ENCODE results near the gene CDKN2B-AS1. TPM values are rescaled to one million over a fixed set of nuclear protein-coding genes. Genes with fewer than 3 reads are reported as not detected.
"Not testable (repeated sequence)": the region's sequence is repeated elsewhere in the genome, so short reads cannot be mapped to it uniquely, and the experiment has no call there.

CDKN2B-AS1 gene
- 2.3 TPM for total RNA-seq
- long read RNA-seq, partial matches to known transcripts = 0 of 3 reads
- long read RNA-seq, other reads (novel, unspliced or antisense) = 3 of 3 reads

- ATAC-seq (peak; percentile 66), DNase-seq (peak; percentile 78)
- Histone ChIP-seq H3K27me3 (peaks cover 29% of the 10 kb centered on the region), H3K4me1 (no peaks in the 10 kb centered on the region), H3K36me3 (no peaks in the 10 kb centered on the region), H3K27ac (peak within 1 kb of the TSS; percentile 89), H3K9me3 (no peaks in the 10 kb centered on the region), H3K4me3 (peak within 1 kb of the TSS; percentile 89)
- intact Hi-C loops (cut with DNase I) = no loop called here
- no peak for TF ChIP-seq CTCF (IDR thresholded peaks at IDR 0.05)
Measured at GRCh38 chr9:21994556-21995005, at the start of gene CDKN2B-AS1. Gene CDKN2B-AS1 (plus strand): TSS chr9:21994791.

- intact Hi-C loops (cut with DNase I) = no loop called here
- TF ChIP-seq CTCF (IDR thresholded peaks at IDR 0.05) = no peak
- H3K9me3 ChIP-seq = no peaks in the 10 kb centered on the region
- no peak for ATAC-seq
- H3K27me3 ChIP-seq = no peaks in the 10 kb centered on the region
- H3K27ac ChIP-seq = no peak overlapping the region
- H3K36me3 ChIP-seq = no peaks in the 10 kb centered on the region
- DNase-seq = no peak
- H3K4me3 ChIP-seq = no peak overlapping the region
- no peaks in the 10 kb centered on the region for H3K4me1 ChIP-seq
Measured at GRCh38 chr9:21945606-21946005, 49.0 kb upstream of the CDKN2B-AS1 start.

GRCh38 chr9:21958833-21959232 lies 35.8 kb upstream of the CDKN2B-AS1 start:
- H3K36me3 ChIP-seq = no peaks in the 10 kb centered on the region
- H3K9me3 ChIP-seq = no peaks in the 10 kb centered on the region
- DNase-seq (peak; percentile 21), ATAC-seq (no peak)
- intact Hi-C loops (cut with DNase I) = no loop called here
- H3K27me3 ChIP-seq = peaks cover 26% of the 10 kb centered on the region
- TF ChIP-seq CTCF (IDR thresholded peaks at IDR 0.05) = no peak
- H3K4me3 ChIP-seq = no peak overlapping the region
- H3K4me1 ChIP-seq = no peaks in the 10 kb centered on the region
- no peak overlapping the region for H3K27ac ChIP-seq

- peak; percentile 30 for DNase-seq
- H3K4me1 ChIP-seq; H3K27ac ChIP-seq; H3K36me3 ChIP-seq; ATAC-seq; intact Hi-C loops (cut with DNase I); H3K4me3 ChIP-seq; H3K9me3 ChIP-seq: not testable (repeated sequence)
- peaks cover 29% of the 10 kb centered on the region for H3K27me3 ChIP-seq
Measured at GRCh38 chr9:21959268-21959667, 35.3 kb upstream of the CDKN2B-AS1 start.

GRCh38 chr9:21961569-21961968 lies 33.0 kb upstream of the CDKN2B-AS1 start:
- intact Hi-C loops (cut with DNase I) = no loop called here
- no peaks in the 10 kb centered on the region for H3K9me3 ChIP-seq
- ATAC-seq (no peak), DNase-seq (no peak)
- H3K27ac ChIP-seq = no peak overlapping the region
- H3K4me1 ChIP-seq = peaks cover 12% of the 10 kb centered on the region
- H3K4me3 ChIP-seq = no peak overlapping the region
- TF ChIP-seq CTCF (IDR thresholded peaks at IDR 0.05) = no peak
- H3K36me3 ChIP-seq = no peaks in the 10 kb centered on the region
- peaks cover 52% of the 10 kb centered on the region for H3K27me3 ChIP-seq

- DNase-seq (peak; percentile 73), ATAC-seq (peak; percentile 57)
- H3K4me3 ChIP-seq = peak overlapping the region; percentile 28
- TF ChIP-seq CTCF (IDR thresholded peaks at IDR 0.05) = no peak
- H3K27ac ChIP-seq = no peak overlapping the region
- no peaks in the 10 kb centered on the region for H3K36me3 ChIP-seq
- H3K4me1 ChIP-seq = peaks cover 12% of the 10 kb centered on the region
- H3K27me3 ChIP-seq = peaks cover 86% of the 10 kb centered on the region
- H3K9me3 ChIP-seq = no peaks in the 10 kb centered on the region
- intact Hi-C loops (cut with DNase I) = no loop called here
Measured at GRCh38 chr9:21964925-21965385, 29.6 kb upstream of the CDKN2B-AS1 start.
